Measurements from ENCODE around the gene EGR1.

- TF ChIP-seq GATA3 (IDR thresholded peaks at IDR 0.05; ENCODE audit: low read depth, low read length) (no peak), GATA2 (IDR thresholded peaks at IDR 0.05; ENCODE audit: low read depth, low read length) (no peak)
These were observed 24.9 kb upstream of the EGR1 start for GRCh38 chr5:138440159-138441073.

All from SH-SY5Y (cell line).